GM04504 (cell line): ENCODE measurements around the gene SEPTIN1.
A peak's percentile ranks its signal among the peaks of the same experiment; 100 is the strongest.
"Not testable (repeated sequence)": the region's sequence is repeated elsewhere in the genome, so short reads cannot be mapped to it uniquely, and the experiment has no call there.

Experiments
- DNase-seq: peaks from one replicate; pipeline ENCODE4 v3.0.0-alpha.2; 2012; ENCODE audit warnings: low read depth

The SEPTIN1 gene

DNA sequence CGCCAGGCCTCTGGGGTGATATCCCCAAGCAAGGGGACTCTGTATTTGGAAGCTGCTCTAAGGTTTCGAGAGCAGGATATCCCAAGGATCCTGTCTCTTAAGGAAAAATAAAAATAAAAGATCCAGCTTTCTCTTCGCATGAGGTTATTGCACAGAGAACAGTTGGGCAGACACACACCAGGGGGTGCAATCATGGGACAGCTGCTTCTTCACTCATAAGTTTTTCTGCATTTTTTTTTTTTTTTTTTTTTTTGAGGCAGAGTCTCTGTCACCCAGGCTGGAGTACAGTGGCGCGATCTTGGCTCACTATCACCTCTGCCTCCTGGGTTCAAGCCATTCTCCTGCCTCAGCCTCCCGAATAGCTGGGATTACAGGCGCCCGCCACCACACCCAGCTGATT, 40.4 kb downstream of the SEPTIN1 start:
- DNase-seq: not testable (repeated sequence)

DNA sequence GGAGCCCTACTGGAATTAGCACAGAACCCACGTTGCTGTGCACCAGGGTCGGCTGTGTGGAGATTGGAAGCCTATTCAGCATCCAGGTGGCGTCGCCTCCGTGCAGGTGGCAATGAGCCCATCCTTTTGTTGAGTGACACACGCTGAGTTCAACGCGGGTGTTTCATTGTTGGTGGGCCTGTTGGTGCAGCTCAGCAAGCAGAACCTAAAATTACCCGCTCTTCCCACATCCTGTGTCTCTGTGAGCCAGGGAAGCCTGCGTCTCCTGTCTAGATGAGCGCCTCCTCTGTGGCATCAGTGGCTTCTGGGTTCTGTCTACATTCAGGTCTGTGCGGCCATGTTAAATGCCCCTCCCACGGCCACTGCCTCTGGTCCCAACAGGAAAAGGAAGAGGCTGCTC, 41.7 kb downstream of the SEPTIN1 start:
- no peak for DNase-seq

DNA sequence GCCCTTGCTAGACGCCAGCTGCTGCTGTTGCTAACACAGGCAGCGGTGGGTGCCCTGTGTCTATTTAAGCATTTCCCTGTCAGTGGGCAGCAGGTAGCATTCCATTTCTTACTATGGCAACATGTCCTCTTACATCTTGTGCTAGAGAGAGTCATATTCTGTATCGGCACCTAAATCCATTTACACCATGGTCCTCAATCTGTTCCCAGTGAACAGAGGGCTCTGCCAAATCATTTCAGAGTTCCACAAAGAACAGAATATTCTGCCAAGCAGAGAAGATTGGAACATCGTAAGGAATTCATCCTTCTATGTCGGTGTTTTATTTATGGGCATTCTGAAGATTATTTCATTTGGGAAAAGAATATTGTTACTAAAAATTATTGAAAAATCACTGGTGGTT, 43.6 kb downstream of the SEPTIN1 start:
- DNase-seq: not testable (repeated sequence)

DNA sequence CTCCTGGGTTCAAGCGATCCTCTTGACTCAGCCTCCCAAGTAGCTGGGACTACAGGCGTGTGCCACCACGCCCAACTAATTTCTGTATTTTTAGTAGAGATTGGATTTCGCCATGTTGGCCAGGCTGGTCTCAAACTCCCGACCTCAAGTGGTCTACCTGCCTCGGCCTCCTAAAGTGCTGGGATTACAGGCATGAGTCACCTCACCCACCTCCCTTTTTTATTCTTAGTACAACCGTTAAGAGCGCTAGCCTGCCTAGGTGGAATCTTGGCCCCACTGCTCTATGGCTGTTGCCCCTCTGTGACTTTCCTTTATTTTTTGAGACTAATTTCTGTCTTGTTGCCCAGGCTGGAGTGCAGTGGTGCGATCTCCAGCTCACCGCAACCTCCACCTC, 44.4 kb downstream of the SEPTIN1 start:
- not testable (repeated sequence) for DNase-seq

DNA sequence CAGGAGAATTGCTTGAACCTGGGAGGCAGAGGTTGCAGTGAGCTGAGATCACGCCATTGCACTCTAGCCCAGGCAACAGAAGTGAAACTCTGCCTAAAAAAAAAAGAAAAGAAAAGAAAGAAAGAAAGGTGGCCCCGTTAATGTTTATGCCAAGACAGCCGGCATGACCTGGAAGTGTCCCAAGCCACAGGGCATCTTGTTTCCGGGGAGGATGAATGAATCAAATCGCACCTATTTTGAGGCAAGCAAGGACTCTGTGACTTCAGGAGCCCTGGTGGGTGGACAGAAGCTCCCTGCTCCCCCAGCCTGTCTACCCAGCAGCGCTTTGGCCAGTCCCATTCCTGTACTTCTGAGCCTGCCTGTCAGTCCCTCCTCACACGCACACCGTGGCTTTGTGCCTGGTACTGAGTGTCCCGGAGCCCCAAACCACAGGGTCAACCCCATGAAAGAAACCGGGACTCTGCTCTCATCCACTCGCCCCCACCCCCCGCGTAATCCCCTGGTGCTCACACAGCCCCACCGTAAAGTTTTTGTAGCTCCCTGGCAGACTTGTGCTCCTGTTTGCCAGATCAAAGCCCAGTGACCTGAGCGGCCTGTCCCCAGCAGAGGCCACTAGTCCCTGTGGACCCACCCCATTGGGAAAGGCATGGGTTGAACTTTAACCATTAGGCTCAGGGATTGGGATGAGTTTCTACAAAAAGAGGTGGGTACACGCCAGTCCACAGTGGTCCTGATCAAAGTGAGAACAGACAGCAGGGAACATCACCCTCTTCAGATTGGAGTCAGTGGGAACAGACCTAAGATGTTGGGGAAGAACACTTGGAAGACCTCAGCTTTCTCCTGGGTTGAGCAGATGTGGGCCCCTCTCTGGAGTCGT, 46.5 kb downstream of the SEPTIN1 start:
- no peak for DNase-seq

DNA sequence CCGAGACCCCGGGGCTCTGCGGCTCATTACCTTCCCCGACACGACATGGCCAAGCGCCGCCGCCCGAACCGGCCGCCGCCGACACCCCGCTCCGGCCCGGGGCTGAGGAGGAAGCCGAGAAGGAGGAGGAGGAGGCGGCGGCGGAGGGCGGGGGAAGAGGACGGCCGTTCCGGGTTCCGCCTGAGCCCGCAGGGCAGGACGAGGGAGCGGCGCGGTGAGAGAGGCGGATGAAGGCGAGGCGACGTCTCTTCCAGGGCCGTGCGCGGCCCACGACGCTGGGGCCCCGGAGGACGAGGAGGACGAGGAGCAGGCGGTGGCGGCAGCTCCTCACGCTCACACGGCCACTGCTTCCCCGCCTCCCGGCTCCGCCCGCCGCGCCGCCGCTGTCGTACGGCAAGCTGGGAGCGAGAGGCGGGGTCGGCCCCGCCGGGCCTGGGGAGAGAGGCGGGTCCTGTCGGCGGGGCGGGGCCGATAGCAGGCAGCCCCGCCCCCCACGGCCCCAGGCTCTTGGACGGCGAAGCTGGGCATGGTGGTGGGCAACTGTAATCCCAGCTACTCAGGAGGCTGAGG, 47.2 kb downstream of the SEPTIN1 start:
- peak; percentile 48 for DNase-seq

DNA sequence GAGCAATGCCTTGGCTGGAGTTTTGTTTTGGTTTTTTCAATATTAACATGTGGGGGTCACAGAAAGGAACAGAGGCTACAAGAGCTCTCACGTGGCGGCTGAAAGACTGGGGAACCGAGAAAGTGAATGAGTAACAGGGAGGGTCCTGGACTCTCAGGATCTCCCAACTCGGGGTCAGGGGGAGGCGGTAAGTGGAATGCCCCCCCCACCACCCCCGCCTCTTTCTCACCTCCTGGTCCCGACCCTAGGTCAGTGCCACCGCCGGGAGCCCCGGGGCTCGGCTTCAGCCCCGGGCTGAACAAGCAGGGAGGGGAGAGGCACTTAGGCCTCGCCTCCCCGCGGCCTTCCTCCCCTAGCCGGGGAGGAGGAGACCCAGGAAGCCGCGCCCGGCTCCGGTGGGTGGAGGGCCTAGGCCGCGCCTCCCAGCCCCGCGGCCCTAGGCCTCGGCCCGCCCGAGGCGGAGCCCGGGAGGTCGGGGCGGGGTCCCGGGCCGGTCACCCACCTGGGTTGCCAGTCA, 47.8 kb downstream of the SEPTIN1 start:
- DNase-seq: peak; percentile 58
